Keratinocyte (primary cell): Measurements from ENCODE around the gene PEMT. TPM values are rescaled to one million over a fixed set of nuclear protein-coding genes. Genes with fewer than 3 reads are reported as not detected.

Experiments used
- DNase-seq: peaks from one replicate; pipeline ENCODE4 v3.0.0-alpha.2; 2011; ENCODE audit warnings: low read depth, missing footprints, low spot score
- FAIRE-seq: peaks from 2 replicates; lab custom pipeline; 2011; peaks lifted over from hg19 to GRCh38; lab: Jason Lieb, UNC
- H2AFZ ChIP-seq: 2 replicates; pipeline ENCODE4 v1.6.0; 2012; ENCODE audit warnings: low read length, control low read depth, inconsistent platforms; ENCODE audit not compliant: control insufficient read depth
- H3K27ac ChIP-seq: 2 replicates; pipeline ENCODE4 v1.5.1; 2011; ENCODE audit warnings: low read length; ENCODE audit not compliant: control insufficient read depth, insufficient read depth
- H3K27me3 ChIP-seq: 3 replicates; pipeline ENCODE4 v1.6.0; 2011; ENCODE audit warnings: low read length; ENCODE audit not compliant: control insufficient read depth, insufficient read depth; ENCODE audit errors: extremely low read depth
- H3K36me3 ChIP-seq, 2 experiments: 2 replicates in 1 of 2; 3 replicates in 1 of 2; pipeline ENCODE4 v1.5.1; 2011; ENCODE audit warnings: low read length in 2 of 2, mild to moderate bottlenecking in 1 of 2; ENCODE audit not compliant: control insufficient read depth in 2 of 2, insufficient read depth in 2 of 2; ENCODE audit errors: extremely low read depth in 1 of 2
- H3K4me1 ChIP-seq: 3 replicates; pipeline ENCODE4 v1.5.1; 2011; ENCODE audit warnings: low read length; ENCODE audit not compliant: control insufficient read depth, insufficient read depth; ENCODE audit errors: extremely low read depth
- H3K4me2 ChIP-seq: 3 replicates; pipeline ENCODE4 v1.6.0; 2011; ENCODE audit warnings: low read depth, low read length; ENCODE audit not compliant: control insufficient read depth, insufficient read depth; ENCODE audit errors: extremely low read depth
- H3K4me3 ChIP-seq, 3 experiments: fragments of 200-600 bp in 1 of 3; sonication (generic) in 1 of 3; 2 replicates in 2 of 3; 3 replicates in 1 of 3; pipeline ENCODE4 v1.5.1; 2011 to 2016; ENCODE audit warnings: low read length in 3 of 3, mild to moderate bottlenecking in 3 of 3, control low read depth in 2 of 3, inconsistent platforms in 1 of 3, low read depth in 1 of 3, mixed read lengths in 1 of 3, mixed run types in 1 of 3, moderate library complexity in 1 of 3; ENCODE audit not compliant: control insufficient read depth in 2 of 3, insufficient read depth in 2 of 3; ENCODE audit errors: extremely low read depth in 1 of 3
- H3K79me2 ChIP-seq: 2 replicates; pipeline ENCODE4 v1.6.0; 2012; ENCODE audit warnings: low read length; ENCODE audit not compliant: control insufficient read depth, insufficient read depth
- H3K9ac ChIP-seq: 3 replicates; pipeline ENCODE4 v1.6.0; 2011; ENCODE audit warnings: low read length; ENCODE audit not compliant: control insufficient read depth, insufficient read depth; ENCODE audit errors: extremely low read depth
- H3K9me1 ChIP-seq: 3 replicates; pipeline ENCODE4 v1.6.0; 2011; ENCODE audit warnings: low read length; ENCODE audit not compliant: control insufficient read depth, insufficient read depth; ENCODE audit errors: extremely low read depth
- H3K9me3 ChIP-seq: 2 replicates; pipeline ENCODE4 v1.5.1; 2012; ENCODE audit warnings: low read depth, low read length; ENCODE audit not compliant: control insufficient read depth
- H4K20me1 ChIP-seq: 3 replicates; pipeline ENCODE4 v1.6.0; 2011; ENCODE audit warnings: low read length; ENCODE audit not compliant: control insufficient read depth, insufficient read depth; ENCODE audit errors: extremely low read depth
- CTCF ChIP-seq, 3 experiments: IDR thresholded peaks in 1 of 3; conservative IDR thresholded peaks in 1 of 3; optimal IDR thresholded peaks in 1 of 3; 2 replicates in 2 of 3; 3 replicates in 1 of 3; pipeline versions ENCODE3 to v1.5.1; 2011; ENCODE audit warnings: low read length in 3 of 3, mild to moderate bottlenecking in 3 of 3, moderate library complexity in 2 of 3, control low read depth in 1 of 3, inconsistent platforms in 1 of 3; ENCODE audit not compliant: insufficient read depth in 2 of 3; ENCODE audit errors: extremely low read depth in 1 of 3
- EZH2 ChIP-seq: IDR thresholded peaks from one replicate; pipeline ENCODE4 v1.6.1; 2012; ENCODE audit warnings: inconsistent platforms, mild to moderate bottlenecking, low read length, moderate library complexity
- dilution Hi-C: fragments of 300-500 bp; cut with MboI; formaldehyde crosslinking; loops from one replicate; pipeline ENCODE4 v1.7.0; 2020; ENCODE audit warnings: low sequenced_read_pairs; ENCODE audit not compliant: extremely low pct_ligation_motif_present
- polyA plus RNA-seq, 5 experiments: library from polyadenylated mRNA; depleted of rRNA in 3 of 5; stranded (reverse) in 3 of 5; stranded (forward) in 1 of 5; unstranded in 1 of 5; fragments of >200 nt; gene quantifications; 1 replicate in 1 of 5; 2 replicates in 3 of 5; 3 replicates in 1 of 5; pipeline versions ENCODE4 v1.2.1 to v1.2.3, GENCODE V29; 2011 to 2012; ENCODE audit warnings: missing spikeins in 2 of 5, low read depth in 1 of 5, low replicate concordance in 1 of 5

The PEMT gene
- polyA plus RNA-seq, 1 donor (not counting 4 experiments of a cell fraction or from before 2014, with no cell fraction given): 17.7 TPM

GRCh38 chr17:17505610-17506171 is 85.8 kb downstream of the PEMT start:
- Histone ChIP-seq H3K27ac (no peak overlapping the region), H3K9ac (no peak overlapping the region), H3K36me3 (no peaks in the 10 kb centered on the region), H3K27me3 (peaks cover 47% of the 10 kb centered on the region), H2AFZ (no peak overlapping the region), H4K20me1 (peaks cover 10% of the 10 kb centered on the region), H3K79me2 (no peaks in the 10 kb centered on the region), H3K4me1 (no peaks in the 10 kb centered on the region), H3K9me3 (no peaks in the 10 kb centered on the region), H3K4me3 (no peak overlapping the region), H3K4me2 (no peak overlapping the region), H3K9me1 (no peaks in the 10 kb centered on the region)
- dilution Hi-C loops: no loop called here
- no peak for TF ChIP-seq EZH2
- no peak for TF ChIP-seq CTCF (optimal IDR thresholded peaks at IDR 0.05 in 1 of 3, IDR thresholded peaks at IDR 0.05 in 1 of 3, conservative IDR thresholded peaks at IDR 0.05 in 1 of 3; ENCODE audit: extremely low read depth in 1 of 3, insufficient read depth in 2 of 3, low read length in 3 of 3)
- FAIRE-seq (no peak), DNase-seq (no peak)

- H3K36me3 ChIP-seq: no peaks in the 10 kb centered on the region
- H3K4me2 ChIP-seq: no peak overlapping the region
- dilution Hi-C loops: no loop called here
- FAIRE-seq (no peak), DNase-seq (no peak)
- no peak overlapping the region for H2AFZ ChIP-seq
- no peaks in the 10 kb centered on the region for H3K9me1 ChIP-seq
- no peak overlapping the region for H3K27ac ChIP-seq
- no peak overlapping the region for H3K4me3 ChIP-seq
- no peaks in the 10 kb centered on the region for H3K79me2 ChIP-seq
- peaks cover 44% of the 10 kb centered on the region for H3K27me3 ChIP-seq
- H3K9me3 ChIP-seq: no peaks in the 10 kb centered on the region
- no peaks in the 10 kb centered on the region for H3K4me1 ChIP-seq
- H4K20me1 ChIP-seq: peaks cover 10% of the 10 kb centered on the region
- H3K9ac ChIP-seq: no peak overlapping the region
- TF ChIP-seq CTCF (optimal IDR thresholded peaks at IDR 0.05 in 1 of 3, IDR thresholded peaks at IDR 0.05 in 1 of 3, conservative IDR thresholded peaks at IDR 0.05 in 1 of 3; ENCODE audit: extremely low read depth in 1 of 3, insufficient read depth in 2 of 3, low read length in 3 of 3): no peak
- no peak for TF ChIP-seq EZH2
Measured at GRCh38 chr17:17505151-17505550, 86.4 kb downstream of the PEMT start.
